NCI-H526 treated with DMSO at 0.1 percent for 48 hours (cell line): ENCODE data around the gene WAPL.
"Not testable (repeated sequence)": the region's sequence is repeated elsewhere in the genome, so short reads cannot be mapped to it uniquely, and the experiment has no call there.

Source experiments
- DNase-seq: peaks from one replicate; lab custom pipeline; 2025; lab: John Stamatoyannopoulos, UW

The WAPL gene

DNA sequence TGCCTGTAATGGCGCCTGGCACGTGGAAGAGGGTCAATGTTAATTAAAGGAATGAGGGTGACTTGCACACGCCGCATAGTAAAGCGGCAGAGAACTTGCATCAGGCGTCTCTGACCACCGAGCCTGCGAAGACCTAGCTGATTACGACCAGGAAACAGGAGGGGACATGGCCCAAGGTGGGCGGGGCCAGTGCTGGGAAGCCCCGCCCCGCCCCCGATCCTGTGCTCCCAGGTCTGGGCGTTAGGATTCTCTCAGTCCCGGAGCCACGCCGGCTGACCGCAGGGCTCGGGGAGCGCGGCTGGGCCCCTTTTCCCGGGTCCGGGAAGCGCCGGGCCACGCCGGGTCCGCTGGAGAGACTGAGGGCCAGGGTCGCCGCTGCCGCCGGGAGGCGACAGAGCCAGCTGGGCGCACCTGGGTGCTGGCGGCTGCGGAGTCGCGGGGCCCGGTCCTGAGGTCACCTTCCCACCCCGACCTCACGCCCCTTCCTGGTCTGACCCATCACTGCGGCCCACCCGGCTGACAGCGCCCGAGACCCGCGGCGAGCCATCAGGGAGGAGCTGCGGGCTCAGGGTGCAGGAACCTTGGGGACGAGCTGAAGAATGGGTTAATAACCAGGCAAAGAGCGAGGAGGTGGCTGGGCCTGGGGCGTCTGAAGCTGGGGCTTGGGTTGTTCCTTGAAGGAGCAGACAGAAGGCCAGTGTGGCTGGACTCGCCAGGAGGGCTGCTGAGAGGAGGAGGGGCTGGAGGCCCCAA lies 132.0 kb downstream of the WAPL start:
- no peak for DNase-seq

DNA sequence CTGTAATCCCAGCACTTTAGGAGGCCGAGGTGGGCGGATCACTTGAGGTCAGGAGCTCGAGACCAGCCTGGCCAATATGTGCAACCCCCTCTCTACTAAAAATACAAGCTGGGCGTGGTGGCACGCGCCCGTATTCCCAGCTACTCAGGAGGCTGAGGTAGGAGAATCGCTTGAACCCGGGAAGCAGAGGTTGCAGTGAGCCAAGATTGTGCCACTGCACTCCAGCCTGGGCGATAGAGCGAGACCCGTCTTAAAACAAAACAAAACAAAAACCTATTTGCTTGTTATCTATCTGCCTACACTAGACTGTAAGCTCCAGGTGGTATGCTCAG lies 132.5 kb downstream of the WAPL start:
- DNase-seq = not testable (repeated sequence)

DNA sequence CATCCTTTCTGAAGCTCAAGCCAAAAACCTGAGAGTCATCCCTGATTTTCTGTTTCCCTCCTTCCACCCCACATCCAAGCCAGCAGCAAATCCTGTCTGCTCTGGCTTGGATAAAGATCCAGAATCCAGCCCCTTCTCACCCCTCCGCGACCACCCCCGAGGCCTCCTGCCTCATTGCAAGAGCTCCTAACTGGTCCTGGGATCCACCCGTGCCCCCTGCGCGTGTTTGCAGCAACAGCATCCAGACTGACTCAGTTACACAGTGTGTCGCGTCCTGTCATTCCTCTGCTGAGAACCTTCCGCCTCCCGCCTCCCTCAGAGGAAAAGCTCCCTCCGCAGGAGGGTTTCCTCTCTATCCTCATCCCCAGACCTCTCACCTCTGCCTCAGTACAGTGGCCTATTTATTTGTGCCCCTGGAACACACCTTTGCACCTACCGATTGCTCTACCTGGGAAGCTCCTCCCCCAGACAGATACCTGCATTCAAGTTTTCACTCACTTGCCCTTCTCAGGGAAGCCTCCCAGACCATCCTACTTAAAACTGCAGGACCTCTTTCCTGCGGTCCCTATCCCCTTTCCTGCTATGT lies 133.4 kb downstream of the WAPL start:
- no peak for DNase-seq

DNA sequence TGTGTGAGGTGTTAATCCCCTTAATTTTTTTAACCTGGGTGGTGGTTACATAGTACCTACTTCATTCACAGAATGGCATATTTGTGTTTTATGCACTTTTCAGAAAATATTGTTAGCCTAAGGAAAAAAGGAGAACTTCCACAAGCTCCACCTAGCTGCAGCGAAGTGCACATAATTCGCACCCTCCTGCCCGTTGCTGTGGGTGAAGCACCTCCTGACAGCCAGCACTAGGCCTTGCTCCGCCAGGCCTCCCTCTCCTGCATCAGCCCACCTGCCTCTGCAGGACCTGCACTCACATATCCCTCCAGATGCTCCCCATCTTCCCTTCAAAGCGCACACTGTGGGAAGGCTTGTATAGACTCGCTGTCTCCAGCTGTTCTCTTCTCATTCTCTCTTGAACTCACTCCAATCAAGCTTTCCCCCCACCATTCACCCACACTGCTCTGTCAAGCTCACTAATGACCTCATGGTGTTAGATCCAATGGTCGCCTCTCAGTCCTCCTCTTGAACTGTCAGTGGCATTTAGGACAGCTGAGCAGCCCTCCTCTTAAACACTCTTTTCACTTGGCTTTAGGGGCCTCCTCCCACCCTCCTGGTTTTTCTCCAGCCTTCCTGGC lies 134.3 kb downstream of the WAPL start:
- no peak for DNase-seq

DNA sequence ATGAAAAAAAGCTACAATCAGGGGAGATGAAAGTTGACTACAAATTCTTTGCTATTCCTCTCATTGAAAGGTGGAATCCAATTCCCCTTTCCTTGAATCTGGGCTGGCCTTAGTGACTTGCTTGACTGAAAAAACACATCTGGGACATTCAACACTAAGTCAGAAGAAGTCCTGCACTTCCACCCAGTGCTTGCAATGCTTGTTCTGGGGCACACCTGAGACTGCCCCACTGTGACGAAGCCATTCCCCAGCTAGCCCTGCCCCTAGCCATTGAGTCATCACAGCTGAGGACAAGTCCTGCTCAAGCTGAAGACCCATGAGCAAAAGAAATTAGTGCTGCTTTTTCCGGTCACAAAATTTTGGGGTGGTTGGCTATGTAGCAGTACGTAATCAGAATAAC lies 135.8 kb downstream of the WAPL start:
- DNase-seq = no peak
